HEK293 (cell line): ENCODE measurements around the gene FCHO1.

Experiments
- GLIS1 ChIP-seq: fragments of 450-650 bp; formaldehyde crosslinking; IDR thresholded peaks from 2 replicates; pipeline ENCODE4 v1.5.1; 2016; ENCODE audit warnings: missing biosample characterization, missing genetic modification characterization
- KLF16 ChIP-seq: fragments of 450-650 bp; formaldehyde crosslinking; IDR thresholded peaks from 2 replicates; pipeline ENCODE4 v1.5.1; 2017; ENCODE audit warnings: missing biosample characterization, missing genetic modification characterization
- SALL2 ChIP-seq: fragments of 450-650 bp; formaldehyde crosslinking; IDR thresholded peaks from 2 replicates; pipeline ENCODE4 v1.5.0; 2017; ENCODE audit warnings: missing biosample characterization, mild to moderate bottlenecking, missing genetic modification characterization, borderline replicate concordance
- TCF7L2 ChIP-seq: IDR thresholded peaks from 2 replicates; pipeline ENCODE4 v1.6.1; 2011; ENCODE audit warnings: low read depth, mild to moderate bottlenecking, inconsistent platforms, low read length, moderate library complexity, borderline replicate concordance
- YY1 ChIP-seq: fragments of 450-650 bp; formaldehyde crosslinking; IDR thresholded peaks from 2 replicates; pipeline ENCODE4 v1.5.1; 2018; ENCODE audit warnings: missing biosample characterization, missing genetic modification characterization
- ZBTB1 ChIP-seq: fragments of 450-650 bp; formaldehyde crosslinking; IDR thresholded peaks from 2 replicates; pipeline ENCODE4 v1.5.1; 2016; ENCODE audit warnings: missing biosample characterization, missing genetic modification characterization
- ZBTB20 ChIP-seq: fragments of 450-650 bp; formaldehyde crosslinking; IDR thresholded peaks from 2 replicates; pipeline ENCODE4 v1.5.1; 2016; ENCODE audit warnings: missing biosample characterization, missing genetic modification characterization
- ZBTB49 ChIP-seq: fragments of 450-650 bp; formaldehyde crosslinking; IDR thresholded peaks from 2 replicates; pipeline ENCODE4 v1.5.1; 2016; ENCODE audit warnings: missing biosample characterization, missing genetic modification characterization, low read depth
- ZFP41 ChIP-seq: fragments of 450-650 bp; formaldehyde crosslinking; IDR thresholded peaks from 2 replicates; pipeline ENCODE4 v1.5.1; 2016; ENCODE audit warnings: missing biosample characterization, missing genetic modification characterization, borderline replicate concordance
- ZNF10 ChIP-seq: fragments of 450-650 bp; formaldehyde crosslinking; IDR thresholded peaks from 2 replicates; pipeline ENCODE4 v1.5.1; 2017; ENCODE audit warnings: missing biosample characterization, missing genetic modification characterization
- ZNF133 ChIP-seq: fragments of 450-650 bp; formaldehyde crosslinking; IDR thresholded peaks from 2 replicates; pipeline ENCODE4 v1.5.1; 2016; ENCODE audit warnings: missing biosample characterization, missing genetic modification characterization
- ZNF155 ChIP-seq: fragments of 450-650 bp; formaldehyde crosslinking; IDR thresholded peaks from 2 replicates; pipeline ENCODE4 v1.5.1; 2016; ENCODE audit warnings: missing biosample characterization, missing genetic modification characterization
- ZNF174 ChIP-seq: fragments of 450-650 bp; formaldehyde crosslinking; IDR thresholded peaks from 2 replicates; pipeline ENCODE4 v1.5.0; 2017; ENCODE audit warnings: missing biosample characterization, mild to moderate bottlenecking, missing genetic modification characterization
- ZNF211 ChIP-seq: fragments of 450-650 bp; formaldehyde crosslinking; IDR thresholded peaks from 2 replicates; pipeline ENCODE4 v1.5.1; 2016; ENCODE audit warnings: low read depth, missing biosample characterization, missing genetic modification characterization
- ZNF221 ChIP-seq: fragments of 450-650 bp; formaldehyde crosslinking; IDR thresholded peaks from 2 replicates; pipeline ENCODE4 v1.5.1; 2017; ENCODE audit warnings: missing biosample characterization, missing genetic modification characterization, borderline replicate concordance
- ZNF274 ChIP-seq, 2 experiments: fragments of 200-500 bp in 1 of 2; fragments of 450-650 bp in 1 of 2; sonication (Bioruptor generic) in 1 of 2; formaldehyde crosslinking in 1 of 2; IDR thresholded peaks; 2 replicates each; pipeline versions ENCODE4 v1.5.1 to v1.6.1; 2014 to 2016; ENCODE audit warnings: borderline replicate concordance in 1 of 2, inconsistent platforms in 1 of 2, low read length in 1 of 2, missing biosample characterization in 1 of 2, missing genetic modification characterization in 1 of 2
- ZNF292 ChIP-seq: fragments of 450-650 bp; formaldehyde crosslinking; IDR thresholded peaks from 2 replicates; pipeline ENCODE4 v1.5.1; 2016; ENCODE audit warnings: low read depth, missing biosample characterization, missing genetic modification characterization, borderline replicate concordance
- ZNF398 ChIP-seq: fragments of 450-650 bp; formaldehyde crosslinking; IDR thresholded peaks from 2 replicates; pipeline ENCODE4 v1.5.1; 2017; ENCODE audit warnings: missing biosample characterization, missing genetic modification characterization
- ZNF404 ChIP-seq: fragments of 450-650 bp; formaldehyde crosslinking; IDR thresholded peaks from 2 replicates; pipeline ENCODE4 v1.5.1; 2017; ENCODE audit warnings: missing biosample characterization, missing genetic modification characterization
- ZNF571 ChIP-seq: fragments of 450-650 bp; formaldehyde crosslinking; IDR thresholded peaks from 2 replicates; pipeline ENCODE4 v1.5.0; 2017; ENCODE audit warnings: missing biosample characterization, missing genetic modification characterization
- ZNF629 ChIP-seq: fragments of 450-650 bp; formaldehyde crosslinking; IDR thresholded peaks from 2 replicates; pipeline ENCODE4 v1.5.1; 2017; ENCODE audit warnings: missing biosample characterization, missing genetic modification characterization
- ZNF677 ChIP-seq: fragments of 450-650 bp; IDR thresholded peaks from 2 replicates; pipeline ENCODE4 v1.5.0; 2018; ENCODE audit warnings: missing biosample characterization, mild to moderate bottlenecking, missing genetic modification characterization, moderate library complexity
- ZNF747 ChIP-seq: fragments of 450-650 bp; formaldehyde crosslinking; IDR thresholded peaks from 2 replicates; pipeline ENCODE4 v1.5.1; 2016; ENCODE audit warnings: missing biosample characterization, missing genetic modification characterization
- ZNF791 ChIP-seq: fragments of 450-650 bp; formaldehyde crosslinking; IDR thresholded peaks from 2 replicates; pipeline ENCODE4 v1.5.1; 2016; ENCODE audit warnings: missing biosample characterization, missing genetic modification characterization
- ZNF792 ChIP-seq: fragments of 450-650 bp; formaldehyde crosslinking; IDR thresholded peaks from 2 replicates; pipeline ENCODE4 v1.5.1; 2016; ENCODE audit warnings: missing biosample characterization, missing genetic modification characterization
- TF ChIP-seq, protein P1 (sequence below): fragments of 450-650 bp; formaldehyde crosslinking; IDR thresholded peaks from 2 replicates; pipeline ENCODE4 v1.5.1; 2016; ENCODE audit warnings: missing biosample characterization, missing genetic modification characterization, borderline replicate concordance
- TF ChIP-seq, protein P2 (sequence below): fragments of 450-650 bp; formaldehyde crosslinking; IDR thresholded peaks from 2 replicates; pipeline ENCODE4 v1.5.1; 2016; ENCODE audit warnings: missing biosample characterization, missing genetic modification characterization

The FCHO1 gene

GRCh38 chr19:17794731-17795494, 43.6 kb downstream of the FCHO1 start, which contains the start of gene B3GNT3 (continued):
- TF ChIP-seq ZNF133 (tag by site-specific recombination) (no peak), ZNF571 (no peak), ZFP41 (tag by site-specific recombination) (no peak), KLF16 (tag by site-specific recombination) (peak; percentile 71; the same call in 1 of the 2 replicates), ZBTB49 (tag by site-specific recombination) (no peak), ZNF10 (tag by site-specific recombination) (no peak), SALL2 (tag by site-specific recombination) (no peak), ZNF292 (no peak), ZNF274 (IDR thresholded peaks at IDR 0.05; ENCODE audit: low read length) (no peak), ZNF274 (tag by site-specific recombination; IDR thresholded peaks at IDR 0.05; ENCODE audit: borderline replicate concordance) (no peak), ZNF677 (no peak), ZNF792 (tag by site-specific recombination) (no peak), ZBTB20 (tag by site-specific recombination) (no peak), ZNF791 (tag by site-specific recombination) (no peak), ZNF211 (tag by site-specific recombination) (no peak), ZNF404 (tag by site-specific recombination) (no peak), TCF7L2 (no peak), ZNF221 (tag by site-specific recombination) (no peak), GLIS1 (peak; percentile 80), ZNF398 (tag by site-specific recombination) (peak; percentile 97), ZNF629 (no peak), ZNF747 (tag by site-specific recombination) (no peak), YY1 (tag by site-specific recombination) (no peak), ZBTB1 (tag by site-specific recombination) (no peak), ZNF155 (no peak), ZNF174 (tag by site-specific recombination) (no peak)
- TF ChIP-seq, protein P1, sequence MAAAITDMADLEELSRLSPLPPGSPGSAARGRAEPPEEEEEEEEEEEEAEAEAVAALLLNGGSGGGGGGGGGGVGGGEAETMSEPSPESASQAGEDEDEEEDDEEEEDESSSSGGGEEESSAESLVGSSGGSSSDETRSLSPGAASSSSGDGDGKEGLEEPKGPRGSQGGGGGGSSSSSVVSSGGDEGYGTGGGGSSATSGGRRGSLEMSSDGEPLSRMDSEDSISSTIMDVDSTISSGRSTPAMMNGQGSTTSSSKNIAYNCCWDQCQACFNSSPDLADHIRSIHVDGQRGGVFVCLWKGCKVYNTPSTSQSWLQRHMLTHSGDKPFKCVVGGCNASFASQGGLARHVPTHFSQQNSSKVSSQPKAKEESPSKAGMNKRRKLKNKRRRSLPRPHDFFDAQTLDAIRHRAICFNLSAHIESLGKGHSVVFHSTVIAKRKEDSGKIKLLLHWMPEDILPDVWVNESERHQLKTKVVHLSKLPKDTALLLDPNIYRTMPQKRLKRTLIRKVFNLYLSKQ (tag by site-specific recombination) = no peak
- TF ChIP-seq, protein P2, sequence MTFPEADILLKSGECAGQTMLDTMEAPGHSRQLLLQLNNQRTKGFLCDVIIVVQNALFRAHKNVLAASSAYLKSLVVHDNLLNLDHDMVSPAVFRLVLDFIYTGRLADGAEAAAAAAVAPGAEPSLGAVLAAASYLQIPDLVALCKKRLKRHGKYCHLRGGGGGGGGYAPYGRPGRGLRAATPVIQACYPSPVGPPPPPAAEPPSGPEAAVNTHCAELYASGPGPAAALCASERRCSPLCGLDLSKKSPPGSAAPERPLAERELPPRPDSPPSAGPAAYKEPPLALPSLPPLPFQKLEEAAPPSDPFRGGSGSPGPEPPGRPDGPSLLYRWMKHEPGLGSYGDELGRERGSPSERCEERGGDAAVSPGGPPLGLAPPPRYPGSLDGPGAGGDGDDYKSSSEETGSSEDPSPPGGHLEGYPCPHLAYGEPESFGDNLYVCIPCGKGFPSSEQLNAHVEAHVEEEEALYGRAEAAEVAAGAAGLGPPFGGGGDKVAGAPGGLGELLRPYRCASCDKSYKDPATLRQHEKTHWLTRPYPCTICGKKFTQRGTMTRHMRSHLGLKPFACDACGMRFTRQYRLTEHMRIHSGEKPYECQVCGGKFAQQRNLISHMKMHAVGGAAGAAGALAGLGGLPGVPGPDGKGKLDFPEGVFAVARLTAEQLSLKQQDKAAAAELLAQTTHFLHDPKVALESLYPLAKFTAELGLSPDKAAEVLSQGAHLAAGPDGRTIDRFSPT (tag by site-specific recombination) = peak; percentile 86
- TF ChIP-seq, all 188 proteins: peak for 28
